Measurements from ENCODE around the gene CCL21. TPM values are rescaled to one million over a fixed set of nuclear protein-coding genes. Genes with fewer than 3 reads are reported as not detected.

Gene CCL21
- total RNA-seq, 1 donor from 2014 or later = not detected

- no peak overlapping the region for H3K4me3 ChIP-seq (ENCODE audit: low read depth, low read length)
- no peak for TF ChIP-seq CTCF (IDR thresholded peaks at IDR 0.05; ENCODE audit: insufficient read depth, low read length, severe bottlenecking)
- H3K36me3 ChIP-seq (ENCODE audit: control insufficient read depth, insufficient read depth, low read length) = peaks cover 6% of the 10 kb centered on the region
- no peak for DNase-seq (ENCODE audit: low read depth)
- no peaks in the 10 kb centered on the region for H3K27me3 ChIP-seq (ENCODE audit: control insufficient read depth, insufficient read depth, low read length)
- no peak for FAIRE-seq
Observed at GRCh38 chr9:34674440-34674839, 35.5 kb downstream of the CCL21 start.

- no peak for DNase-seq (ENCODE audit: low read depth)
- TF ChIP-seq CTCF (IDR thresholded peaks at IDR 0.05; ENCODE audit: insufficient read depth, low read length, severe bottlenecking) = no peak
Observed at GRCh38 chr9:34671307-34671706, 38.6 kb downstream of the CCL21 start.

GRCh38 chr9:34669809-34670562 lies 40.0 kb downstream of the CCL21 start:
- peaks cover 1% of the 10 kb centered on the region for H3K36me3 ChIP-seq (ENCODE audit: control insufficient read depth, insufficient read depth, low read length)
- DNase-seq (ENCODE audit: low read depth) (no peak), FAIRE-seq (no peak)
- no peak for TF ChIP-seq CTCF (IDR thresholded peaks at IDR 0.05; ENCODE audit: insufficient read depth, low read length, severe bottlenecking)
- H3K27me3 ChIP-seq (ENCODE audit: control insufficient read depth, insufficient read depth, low read length) = no peaks in the 10 kb centered on the region
- no peak overlapping the region for H3K4me3 ChIP-seq (ENCODE audit: low read depth, low read length)

More at GRCh38 chr9:34671307-34671706, 38.6 kb downstream of the CCL21 start:
- FAIRE-seq = no peak
- no peak overlapping the region for H3K4me3 ChIP-seq (ENCODE audit: low read depth, low read length)
- H3K36me3 ChIP-seq (ENCODE audit: control insufficient read depth, insufficient read depth, low read length) = peaks cover 2% of the 10 kb centered on the region
- H3K27me3 ChIP-seq (ENCODE audit: control insufficient read depth, insufficient read depth, low read length) = no peaks in the 10 kb centered on the region

GRCh38 chr9:34665381-34666250 lies 44.3 kb downstream of the CCL21 start:
- H3K27me3 ChIP-seq (ENCODE audit: control insufficient read depth, insufficient read depth, low read length) = no peaks in the 10 kb centered on the region
- FAIRE-seq = peak; percentile 36
- peaks cover 1% of the 10 kb centered on the region for H3K36me3 ChIP-seq (ENCODE audit: control insufficient read depth, insufficient read depth, low read length)
- H3K4me3 ChIP-seq (ENCODE audit: low read depth, low read length) = peak overlapping the region; percentile 91
- peak; percentile 86 for DNase-seq (ENCODE audit: low read depth)
- no peak for TF ChIP-seq CTCF (IDR thresholded peaks at IDR 0.05; ENCODE audit: insufficient read depth, low read length, severe bottlenecking)

- TF ChIP-seq CTCF (IDR thresholded peaks at IDR 0.05; ENCODE audit: insufficient read depth, low read length, severe bottlenecking) = no peak
- FAIRE-seq (no peak), DNase-seq (ENCODE audit: low read depth) (no peak)
- H3K4me3 ChIP-seq (ENCODE audit: low read depth, low read length) = peak overlapping the region; percentile 91
- H3K27me3 ChIP-seq (ENCODE audit: control insufficient read depth, insufficient read depth, low read length) = no peaks in the 10 kb centered on the region
- no peaks in the 10 kb centered on the region for H3K36me3 ChIP-seq (ENCODE audit: control insufficient read depth, insufficient read depth, low read length)
Observed at GRCh38 chr9:34665067-34665380, 44.9 kb downstream of the CCL21 start.
